ENCODE data around the gene PI4KA. TPM values are rescaled to one million over a fixed set of nuclear protein-coding genes. Genes with fewer than 3 reads are reported as not detected.

The PI4KA gene
- polyA plus RNA-seq, 1 donor from 2014 or later: 42.2 TPM

DNA sequence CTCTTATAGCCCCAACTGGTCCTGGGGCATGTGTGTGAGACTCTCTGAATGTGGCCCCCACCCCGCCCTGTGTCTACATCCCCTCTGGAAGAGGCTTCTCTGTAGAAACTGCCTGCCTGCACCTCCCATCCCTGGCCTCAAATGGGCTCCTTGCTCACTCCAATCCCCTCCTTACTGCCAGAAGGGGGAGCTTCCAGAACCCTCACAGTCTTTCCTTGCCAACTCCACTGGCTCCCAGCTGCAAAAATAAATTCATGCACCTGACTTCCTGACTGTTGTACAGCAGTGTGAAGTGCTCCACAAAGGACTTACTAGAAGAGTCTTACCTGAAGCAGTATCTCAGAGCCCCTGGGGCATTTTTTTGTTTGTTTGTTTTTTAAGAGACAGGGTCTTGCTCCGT, 99.9 kb downstream of the PI4KA start:
- no peak overlapping the region for H3K27ac ChIP-seq (ENCODE audit: low read length)
- H3K27me3 ChIP-seq (ENCODE audit: insufficient read depth, low read depth, low read length): no peaks in the 10 kb centered on the region
- H3F3A ChIP-seq (ENCODE audit: insufficient read depth, low read length, poor library complexity, severe bottlenecking): no peaks in the 10 kb centered on the region
- H3K9me2 ChIP-seq (ENCODE audit: insufficient read depth, low read length): no peaks in the 10 kb centered on the region
- peaks cover 9% of the 10 kb centered on the region for H3K36me3 ChIP-seq (ENCODE audit: insufficient read depth, low read length)
- H4K20me1 ChIP-seq (ENCODE audit: insufficient read depth): no peaks in the 10 kb centered on the region
- H3K4me2 ChIP-seq (ENCODE audit: low read length): no peak overlapping the region
- no peak overlapping the region for H3K4me3 ChIP-seq (ENCODE audit: low read length)
- no peak overlapping the region for H3K9ac ChIP-seq (ENCODE audit: low read length)
- H3K9me3 ChIP-seq (ENCODE audit: low read length): no peaks in the 10 kb centered on the region
- TF ChIP-seq POLR2AphosphoS5 (IDR thresholded peaks at IDR 0.05) (no peak), EP300 (conservative IDR thresholded peaks at IDR 0.05; ENCODE audit: poor library complexity, severe bottlenecking) (no peak), SMC3 (conservative IDR thresholded peaks at IDR 0.05; ENCODE audit: poor library complexity) (no peak), TAF1 (IDR thresholded peaks at IDR 0.05; ENCODE audit: low read depth) (no peak), MXI1 (conservative IDR thresholded peaks at IDR 0.05; ENCODE audit: poor library complexity, severe bottlenecking) (no peak), RAD21 (conservative IDR thresholded peaks at IDR 0.05) (no peak), EZH2 (IDR thresholded peaks at IDR 0.05; ENCODE audit: borderline replicate concordance, insufficient read depth, low read length, poor library complexity, severe bottlenecking) (no peak)
- TF ChIP-seq, protein P1, sequence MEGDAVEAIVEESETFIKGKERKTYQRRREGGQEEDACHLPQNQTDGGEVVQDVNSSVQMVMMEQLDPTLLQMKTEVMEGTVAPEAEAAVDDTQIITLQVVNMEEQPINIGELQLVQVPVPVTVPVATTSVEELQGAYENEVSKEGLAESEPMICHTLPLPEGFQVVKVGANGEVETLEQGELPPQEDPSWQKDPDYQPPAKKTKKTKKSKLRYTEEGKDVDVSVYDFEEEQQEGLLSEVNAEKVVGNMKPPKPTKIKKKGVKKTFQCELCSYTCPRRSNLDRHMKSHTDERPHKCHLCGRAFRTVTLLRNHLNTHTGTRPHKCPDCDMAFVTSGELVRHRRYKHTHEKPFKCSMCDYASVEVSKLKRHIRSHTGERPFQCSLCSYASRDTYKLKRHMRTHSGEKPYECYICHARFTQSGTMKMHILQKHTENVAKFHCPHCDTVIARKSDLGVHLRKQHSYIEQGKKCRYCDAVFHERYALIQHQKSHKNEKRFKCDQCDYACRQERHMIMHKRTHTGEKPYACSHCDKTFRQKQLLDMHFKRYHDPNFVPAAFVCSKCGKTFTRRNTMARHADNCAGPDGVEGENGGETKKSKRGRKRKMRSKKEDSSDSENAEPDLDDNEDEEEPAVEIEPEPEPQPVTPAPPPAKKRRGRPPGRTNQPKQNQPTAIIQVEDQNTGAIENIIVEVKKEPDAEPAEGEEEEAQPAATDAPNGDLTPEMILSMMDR (IDR thresholded peaks at IDR 0.05; ENCODE audit: poor library complexity, severe bottlenecking): no peak
- TF ChIP-seq, protein P2, sequence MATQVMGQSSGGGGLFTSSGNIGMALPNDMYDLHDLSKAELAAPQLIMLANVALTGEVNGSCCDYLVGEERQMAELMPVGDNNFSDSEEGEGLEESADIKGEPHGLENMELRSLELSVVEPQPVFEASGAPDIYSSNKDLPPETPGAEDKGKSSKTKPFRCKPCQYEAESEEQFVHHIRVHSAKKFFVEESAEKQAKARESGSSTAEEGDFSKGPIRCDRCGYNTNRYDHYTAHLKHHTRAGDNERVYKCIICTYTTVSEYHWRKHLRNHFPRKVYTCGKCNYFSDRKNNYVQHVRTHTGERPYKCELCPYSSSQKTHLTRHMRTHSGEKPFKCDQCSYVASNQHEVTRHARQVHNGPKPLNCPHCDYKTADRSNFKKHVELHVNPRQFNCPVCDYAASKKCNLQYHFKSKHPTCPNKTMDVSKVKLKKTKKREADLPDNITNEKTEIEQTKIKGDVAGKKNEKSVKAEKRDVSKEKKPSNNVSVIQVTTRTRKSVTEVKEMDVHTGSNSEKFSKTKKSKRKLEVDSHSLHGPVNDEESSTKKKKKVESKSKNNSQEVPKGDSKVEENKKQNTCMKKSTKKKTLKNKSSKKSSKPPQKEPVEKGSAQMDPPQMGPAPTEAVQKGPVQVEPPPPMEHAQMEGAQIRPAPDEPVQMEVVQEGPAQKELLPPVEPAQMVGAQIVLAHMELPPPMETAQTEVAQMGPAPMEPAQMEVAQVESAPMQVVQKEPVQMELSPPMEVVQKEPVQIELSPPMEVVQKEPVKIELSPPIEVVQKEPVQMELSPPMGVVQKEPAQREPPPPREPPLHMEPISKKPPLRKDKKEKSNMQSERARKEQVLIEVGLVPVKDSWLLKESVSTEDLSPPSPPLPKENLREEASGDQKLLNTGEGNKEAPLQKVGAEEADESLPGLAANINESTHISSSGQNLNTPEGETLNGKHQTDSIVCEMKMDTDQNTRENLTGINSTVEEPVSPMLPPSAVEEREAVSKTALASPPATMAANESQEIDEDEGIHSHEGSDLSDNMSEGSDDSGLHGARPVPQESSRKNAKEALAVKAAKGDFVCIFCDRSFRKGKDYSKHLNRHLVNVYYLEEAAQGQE (IDR thresholded peaks at IDR 0.05; ENCODE audit: borderline replicate concordance): no peak
- H3K79me2 ChIP-seq (replicated peaks; ENCODE audit: insufficient read depth, low read length): no peaks in the 10 kb centered on the region
- no peak overlapping the region for H2AFZ ChIP-seq (ENCODE audit: low read depth, low read length)

DNA sequence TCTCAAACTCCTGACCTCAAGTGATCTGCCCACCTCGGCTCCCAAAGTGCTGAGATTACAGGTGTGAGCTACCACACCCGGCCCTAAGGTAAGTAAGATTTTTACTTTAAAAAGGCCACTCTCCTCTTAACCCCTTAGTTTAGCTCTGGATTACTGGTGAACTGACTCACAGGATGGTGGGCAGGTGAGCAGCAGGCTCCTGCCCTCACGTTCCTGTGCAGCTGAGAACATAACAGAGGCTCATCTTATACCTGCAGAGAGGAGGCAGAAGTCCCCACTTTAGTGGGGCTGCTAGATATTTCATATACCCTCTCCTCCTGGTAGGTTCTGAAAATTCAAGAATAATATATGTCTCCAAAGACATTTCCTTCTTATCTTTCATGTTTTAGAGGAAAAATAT, 101.8 kb downstream of the PI4KA start:
- peaks cover 9% of the 10 kb centered on the region for H3K36me3 ChIP-seq (ENCODE audit: insufficient read depth, low read length)
- no peaks in the 10 kb centered on the region for H3K9me2 ChIP-seq (ENCODE audit: insufficient read depth, low read length)
- no peaks in the 10 kb centered on the region for H3K79me2 ChIP-seq (replicated peaks; ENCODE audit: insufficient read depth, low read length)
- TF ChIP-seq POLR2AphosphoS5 (IDR thresholded peaks at IDR 0.05) (no peak), RAD21 (conservative IDR thresholded peaks at IDR 0.05) (no peak), EZH2 (IDR thresholded peaks at IDR 0.05; ENCODE audit: borderline replicate concordance, insufficient read depth, low read length, poor library complexity, severe bottlenecking) (no peak), EP300 (conservative IDR thresholded peaks at IDR 0.05; ENCODE audit: poor library complexity, severe bottlenecking) (no peak), SMC3 (conservative IDR thresholded peaks at IDR 0.05; ENCODE audit: poor library complexity) (no peak), TAF1 (IDR thresholded peaks at IDR 0.05; ENCODE audit: low read depth) (no peak), MXI1 (conservative IDR thresholded peaks at IDR 0.05; ENCODE audit: poor library complexity, severe bottlenecking) (no peak)
- TF ChIP-seq, protein P2 (IDR thresholded peaks at IDR 0.05; ENCODE audit: borderline replicate concordance): no peak
- TF ChIP-seq, protein P1 (IDR thresholded peaks at IDR 0.05; ENCODE audit: poor library complexity, severe bottlenecking): no peak
- H4K20me1 ChIP-seq (ENCODE audit: insufficient read depth): no peaks in the 10 kb centered on the region
- H3K9me3 ChIP-seq (ENCODE audit: low read length): no peaks in the 10 kb centered on the region
- no peaks in the 10 kb centered on the region for H3K27me3 ChIP-seq (ENCODE audit: insufficient read depth, low read depth, low read length)
- no peak overlapping the region for H3K4me3 ChIP-seq (ENCODE audit: low read length)
- no peak overlapping the region for H2AFZ ChIP-seq (ENCODE audit: low read depth, low read length)
- H3K4me2 ChIP-seq (ENCODE audit: low read length): no peak overlapping the region
- no peak overlapping the region for H3K27ac ChIP-seq (ENCODE audit: low read length)
- no peak overlapping the region for H3K9ac ChIP-seq (ENCODE audit: low read length)
- H3F3A ChIP-seq (ENCODE audit: insufficient read depth, low read length, poor library complexity, severe bottlenecking): no peaks in the 10 kb centered on the region
